ENCODE measurements around the gene SYCN. TPM values are rescaled to one million over a fixed set of nuclear protein-coding genes. Genes with fewer than 3 reads are reported as not detected.
"Not testable (repeated sequence)": the region's sequence is repeated elsewhere in the genome, so short reads cannot be mapped to it uniquely, and the experiment has no call there.

Gene SYCN
- total RNA-seq, 1 donor: not detected

DNA sequence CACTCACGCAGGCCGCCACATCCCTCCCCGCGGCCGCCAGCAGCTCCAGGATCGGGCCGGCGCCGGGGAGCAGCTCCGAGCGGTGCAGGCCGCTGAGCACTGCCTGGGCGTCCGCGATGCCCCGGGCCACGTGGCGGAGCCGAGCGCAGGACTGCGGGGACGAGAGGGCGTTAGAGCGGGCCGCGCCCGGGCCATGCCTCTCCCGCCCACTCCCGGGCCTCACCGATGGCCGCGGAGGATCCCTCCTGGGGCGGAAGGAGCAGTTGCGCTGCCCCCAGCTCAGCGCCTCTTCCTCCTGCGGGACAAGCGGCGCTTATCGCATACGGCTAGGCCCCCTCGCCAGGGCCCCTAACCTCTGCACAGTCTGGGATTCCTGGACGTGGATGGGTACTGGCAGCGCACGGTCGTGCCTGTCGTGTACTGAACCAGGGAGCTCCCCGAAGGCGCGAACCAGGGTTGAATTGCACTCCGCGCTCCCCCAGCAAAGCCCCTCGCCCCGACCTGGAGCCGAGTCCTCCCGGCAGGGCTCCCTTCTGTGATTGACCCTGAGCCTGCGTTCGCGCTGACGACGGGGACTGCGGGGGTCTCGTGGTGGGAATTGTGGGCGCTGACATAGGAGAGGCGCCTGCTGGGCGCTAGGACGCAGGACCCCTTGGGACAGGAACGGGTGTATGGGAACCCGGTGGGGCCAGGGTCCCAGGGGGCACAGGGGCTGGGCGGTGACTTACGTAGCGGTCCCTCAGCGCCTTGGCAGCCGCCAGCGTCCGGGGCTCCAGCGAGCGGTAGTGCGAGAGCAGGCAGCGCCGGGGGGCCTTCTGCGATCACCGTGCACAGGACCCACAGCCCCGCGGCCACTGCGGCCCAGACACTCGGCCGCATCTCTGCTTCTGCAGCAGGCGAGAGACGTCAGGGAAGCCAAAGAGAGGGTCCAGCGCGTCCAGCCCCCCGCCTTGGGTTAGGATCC is 43.9 kb upstream of the SYCN start:
- no peak overlapping the region for H3K4me3 ChIP-seq (ENCODE audit: low read depth, low read length)
- DNase-seq (ENCODE audit: low read depth): no peak
- TF ChIP-seq, protein P1, sequence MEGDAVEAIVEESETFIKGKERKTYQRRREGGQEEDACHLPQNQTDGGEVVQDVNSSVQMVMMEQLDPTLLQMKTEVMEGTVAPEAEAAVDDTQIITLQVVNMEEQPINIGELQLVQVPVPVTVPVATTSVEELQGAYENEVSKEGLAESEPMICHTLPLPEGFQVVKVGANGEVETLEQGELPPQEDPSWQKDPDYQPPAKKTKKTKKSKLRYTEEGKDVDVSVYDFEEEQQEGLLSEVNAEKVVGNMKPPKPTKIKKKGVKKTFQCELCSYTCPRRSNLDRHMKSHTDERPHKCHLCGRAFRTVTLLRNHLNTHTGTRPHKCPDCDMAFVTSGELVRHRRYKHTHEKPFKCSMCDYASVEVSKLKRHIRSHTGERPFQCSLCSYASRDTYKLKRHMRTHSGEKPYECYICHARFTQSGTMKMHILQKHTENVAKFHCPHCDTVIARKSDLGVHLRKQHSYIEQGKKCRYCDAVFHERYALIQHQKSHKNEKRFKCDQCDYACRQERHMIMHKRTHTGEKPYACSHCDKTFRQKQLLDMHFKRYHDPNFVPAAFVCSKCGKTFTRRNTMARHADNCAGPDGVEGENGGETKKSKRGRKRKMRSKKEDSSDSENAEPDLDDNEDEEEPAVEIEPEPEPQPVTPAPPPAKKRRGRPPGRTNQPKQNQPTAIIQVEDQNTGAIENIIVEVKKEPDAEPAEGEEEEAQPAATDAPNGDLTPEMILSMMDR (IDR thresholded peaks at IDR 0.05; ENCODE audit: insufficient read depth, low read depth, low read length): no peak

DNA sequence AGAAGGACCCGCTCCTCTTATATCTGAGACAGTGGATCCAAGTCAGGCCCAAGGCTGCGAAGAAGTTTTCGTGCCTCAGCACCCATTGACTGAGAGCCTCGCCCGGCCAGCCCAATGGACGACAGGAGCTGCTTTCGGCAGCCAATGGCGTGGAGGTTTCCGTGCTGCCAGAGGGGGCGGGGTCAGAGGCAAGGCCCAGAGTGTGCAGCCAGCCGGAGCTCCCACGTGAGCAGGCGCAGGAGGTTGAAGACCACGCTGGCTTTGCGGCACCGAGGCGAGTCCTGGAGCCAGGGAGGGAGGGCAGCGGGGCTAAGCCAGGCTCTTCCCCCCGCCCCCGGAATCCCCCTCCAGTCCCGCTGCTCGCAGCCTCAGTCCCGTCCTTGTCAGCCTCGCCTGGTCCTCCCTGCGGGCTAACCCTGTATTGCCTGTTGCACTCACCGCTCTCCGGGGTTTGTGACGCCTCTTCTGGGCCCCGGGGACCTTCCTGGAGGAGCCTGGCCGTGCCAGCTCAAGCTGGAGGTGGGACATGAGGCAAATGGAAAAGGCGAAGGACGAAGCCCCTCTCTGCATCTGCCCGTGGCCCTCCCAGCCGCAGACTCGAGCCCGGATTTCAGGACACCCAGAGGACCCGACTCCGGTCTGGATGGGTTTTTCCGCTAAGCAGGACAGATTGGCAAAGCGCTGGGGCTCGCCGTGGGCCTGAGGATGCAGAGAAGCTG is 43.0 kb upstream of the SYCN start:
- DNase-seq (ENCODE audit: low read depth): no peak
- H3K4me3 ChIP-seq (ENCODE audit: low read depth, low read length): no peak overlapping the region
- TF ChIP-seq, protein P1 (IDR thresholded peaks at IDR 0.05; ENCODE audit: insufficient read depth, low read depth, low read length): no peak

DNA sequence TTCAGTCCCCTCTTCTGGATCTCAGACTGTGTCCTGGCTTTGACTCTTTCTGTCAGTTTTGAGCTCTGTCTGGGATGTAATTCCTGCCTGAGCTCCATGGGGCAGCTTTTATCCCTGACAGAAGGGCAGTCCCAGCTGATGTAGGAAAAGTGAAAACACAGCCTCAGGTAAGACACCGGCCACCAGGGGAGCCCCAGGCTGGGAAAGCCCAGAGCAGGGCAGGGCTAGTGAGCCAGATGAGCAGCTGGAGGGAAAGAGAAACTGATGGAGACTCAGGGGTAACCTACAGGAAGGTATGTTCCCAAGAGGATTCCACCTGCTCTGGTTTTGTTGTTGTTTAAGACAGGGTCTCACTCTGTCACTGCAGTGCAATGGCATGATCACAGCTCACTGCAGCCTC is 41.1 kb upstream of the SYCN start:
- H3K4me3 ChIP-seq (ENCODE audit: low read depth, low read length); DNase-seq (ENCODE audit: low read depth): not testable (repeated sequence)

DNA sequence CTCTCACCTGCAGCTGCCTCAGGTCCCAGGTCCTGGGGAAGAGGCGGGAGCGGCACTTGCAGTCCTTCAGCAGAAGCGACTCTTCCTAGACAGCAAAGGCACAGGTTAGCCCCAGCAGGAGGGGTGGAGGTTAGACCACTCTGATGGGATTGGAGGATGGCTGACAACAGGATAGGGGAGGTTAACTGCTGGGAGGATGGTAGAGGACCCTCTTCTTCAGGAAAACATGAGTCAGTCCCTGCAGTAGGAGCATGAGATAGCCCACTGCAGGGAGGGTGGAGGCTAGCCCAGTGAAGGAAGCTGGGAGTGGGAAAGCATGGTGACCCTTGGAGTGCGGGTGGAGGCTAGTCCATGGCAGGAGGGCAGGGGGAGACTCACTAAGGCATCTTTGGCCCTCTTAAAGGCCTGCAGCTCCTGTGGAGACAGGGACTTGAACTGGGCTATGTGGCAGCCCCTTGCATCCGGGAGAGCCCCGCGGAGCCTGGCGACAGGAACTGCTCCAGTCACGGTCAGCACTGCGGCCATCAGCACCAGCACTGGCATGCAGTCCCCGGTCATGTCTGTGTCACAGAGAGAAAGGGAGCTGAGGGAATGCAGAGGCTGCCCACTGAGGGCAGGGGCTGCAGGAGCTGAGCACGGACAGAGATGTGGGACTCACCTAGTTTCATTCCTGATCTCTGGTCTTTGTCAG is 40.5 kb upstream of the SYCN start, which contains the start of gene IFNL3:
IFNL3 (minus strand) TSS at position 597 of the 691 bp plus-strand sequence; CDS start at position 558, 39 bp downstream.
- not testable (repeated sequence) for DNase-seq (ENCODE audit: low read depth); H3K4me3 ChIP-seq (ENCODE audit: low read depth, low read length)

DNA sequence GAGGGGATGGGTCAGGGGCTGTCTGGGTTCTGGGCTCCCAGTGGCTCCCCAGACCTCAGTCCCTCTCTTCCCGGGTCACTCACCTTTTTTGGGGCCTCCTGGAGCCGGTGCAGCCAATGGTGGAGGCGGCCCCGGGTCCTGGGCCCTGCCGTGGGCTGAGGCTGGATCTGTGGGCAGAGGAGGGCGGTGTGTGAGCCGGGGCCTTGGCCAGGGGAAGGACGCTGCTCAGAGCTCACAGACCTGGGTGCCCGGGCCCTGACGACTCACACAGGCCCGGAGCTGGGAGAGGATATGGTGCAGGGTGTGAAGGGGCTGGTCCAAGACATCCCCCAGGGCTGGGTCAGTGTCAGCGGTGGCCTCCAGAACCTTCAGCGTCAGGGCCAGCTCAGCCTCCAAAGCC is 39.7 kb upstream of the SYCN start:
- not testable (repeated sequence) for DNase-seq (ENCODE audit: low read depth); H3K4me3 ChIP-seq (ENCODE audit: low read depth, low read length)

DNA sequence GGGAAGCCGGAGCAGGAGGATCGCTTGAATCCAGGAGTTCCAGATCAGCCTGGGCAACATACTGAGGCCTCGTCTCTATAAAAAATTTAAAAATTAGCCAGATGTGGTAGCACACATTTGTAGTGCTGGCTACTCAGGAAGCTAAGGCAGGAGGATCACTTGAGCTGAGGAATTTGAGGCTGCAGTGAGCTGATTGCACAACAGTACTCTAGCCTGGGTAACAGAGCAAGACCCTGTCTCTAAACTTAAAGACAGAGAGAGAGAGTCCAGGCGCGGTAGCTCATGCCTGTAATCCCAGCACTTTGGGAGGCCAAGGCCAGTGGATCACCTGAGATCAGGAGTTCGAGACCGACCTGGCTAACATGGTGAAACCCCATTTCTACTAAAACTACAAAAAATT is 36.4 kb upstream of the SYCN start:
- TF ChIP-seq, protein P1 (IDR thresholded peaks at IDR 0.05; ENCODE audit: insufficient read depth, low read depth, low read length): no peak
- no peak for DNase-seq (ENCODE audit: low read depth)
- no peak overlapping the region for H3K4me3 ChIP-seq (ENCODE audit: low read depth, low read length)

DNA sequence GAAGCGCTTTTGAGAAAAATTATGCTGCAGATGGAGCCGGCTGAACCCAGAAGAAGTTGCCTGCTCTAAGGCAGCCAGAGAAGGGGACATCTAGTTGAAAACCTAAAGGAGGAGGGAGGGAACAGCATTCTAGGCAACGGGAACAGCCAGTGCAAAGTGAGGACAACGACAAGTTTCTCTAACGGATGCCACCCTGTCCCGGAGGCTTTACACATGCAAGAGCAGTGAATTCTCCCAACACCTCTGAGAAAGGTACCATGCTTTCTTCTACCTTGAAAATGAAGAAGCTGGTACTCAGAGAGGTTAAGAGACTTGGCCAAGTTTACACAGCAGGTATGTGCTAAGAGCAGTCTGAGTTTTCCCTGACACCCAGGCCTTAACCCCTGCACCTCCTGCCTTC is 34.9 kb upstream of the SYCN start:
- TF ChIP-seq, protein P1 (IDR thresholded peaks at IDR 0.05; ENCODE audit: insufficient read depth, low read depth, low read length): no peak
- H3K4me3 ChIP-seq (ENCODE audit: low read depth, low read length): no peak overlapping the region
- DNase-seq (ENCODE audit: low read depth): no peak

DNA sequence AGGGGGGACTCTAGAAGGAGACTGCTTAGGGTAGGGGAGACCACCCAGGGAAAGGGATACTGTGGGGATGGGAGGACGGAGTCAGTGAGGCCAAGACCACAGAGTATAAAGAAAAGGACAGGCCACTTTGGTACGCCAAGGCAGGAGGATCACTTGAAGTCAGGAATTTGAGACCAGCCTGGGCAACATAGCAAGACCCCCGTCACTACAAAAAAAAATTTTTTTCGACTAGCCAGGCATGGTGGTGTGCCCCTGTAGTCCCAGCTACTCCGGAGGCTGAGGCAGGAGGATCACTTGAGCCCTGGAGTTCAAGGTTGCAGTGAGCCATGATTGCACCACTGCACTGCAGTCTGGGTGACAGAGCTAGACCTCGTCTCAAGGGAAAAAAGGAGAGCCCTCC is 34.1 kb upstream of the SYCN start:
- TF ChIP-seq, protein P1 (IDR thresholded peaks at IDR 0.05; ENCODE audit: insufficient read depth, low read depth, low read length): no peak
- no peak overlapping the region for H3K4me3 ChIP-seq (ENCODE audit: low read depth, low read length)
- DNase-seq (ENCODE audit: low read depth): no peak
